Measurements from ENCODE around the gene OSTN. TPM values are rescaled to one million over a fixed set of nuclear protein-coding genes. Genes with fewer than 3 reads are reported as not detected.

The OSTN gene
- total RNA-seq, 1 donor from 2014 or later, result 0.14 TPM

DNA sequence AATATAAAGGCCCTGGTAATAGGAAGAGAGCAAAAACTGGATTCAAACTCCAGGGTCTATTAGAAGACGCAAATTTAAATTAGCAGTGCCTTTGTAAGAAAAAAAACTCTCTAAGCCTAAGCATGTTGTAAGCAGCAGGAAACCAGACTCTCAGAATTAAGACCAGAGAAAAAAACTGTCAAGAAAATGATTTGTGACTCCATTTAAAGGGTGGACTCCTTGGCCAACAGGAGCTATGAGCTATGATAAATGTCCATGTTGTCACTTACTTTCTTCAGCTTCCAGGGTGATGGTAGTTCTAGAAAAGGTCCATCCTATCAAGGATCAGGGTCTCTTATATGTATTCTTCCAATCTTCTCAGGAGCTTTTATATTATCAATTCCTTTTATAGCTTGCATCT is 95.2 kb downstream of the OSTN start:
- TF ChIP-seq, protein P1, sequence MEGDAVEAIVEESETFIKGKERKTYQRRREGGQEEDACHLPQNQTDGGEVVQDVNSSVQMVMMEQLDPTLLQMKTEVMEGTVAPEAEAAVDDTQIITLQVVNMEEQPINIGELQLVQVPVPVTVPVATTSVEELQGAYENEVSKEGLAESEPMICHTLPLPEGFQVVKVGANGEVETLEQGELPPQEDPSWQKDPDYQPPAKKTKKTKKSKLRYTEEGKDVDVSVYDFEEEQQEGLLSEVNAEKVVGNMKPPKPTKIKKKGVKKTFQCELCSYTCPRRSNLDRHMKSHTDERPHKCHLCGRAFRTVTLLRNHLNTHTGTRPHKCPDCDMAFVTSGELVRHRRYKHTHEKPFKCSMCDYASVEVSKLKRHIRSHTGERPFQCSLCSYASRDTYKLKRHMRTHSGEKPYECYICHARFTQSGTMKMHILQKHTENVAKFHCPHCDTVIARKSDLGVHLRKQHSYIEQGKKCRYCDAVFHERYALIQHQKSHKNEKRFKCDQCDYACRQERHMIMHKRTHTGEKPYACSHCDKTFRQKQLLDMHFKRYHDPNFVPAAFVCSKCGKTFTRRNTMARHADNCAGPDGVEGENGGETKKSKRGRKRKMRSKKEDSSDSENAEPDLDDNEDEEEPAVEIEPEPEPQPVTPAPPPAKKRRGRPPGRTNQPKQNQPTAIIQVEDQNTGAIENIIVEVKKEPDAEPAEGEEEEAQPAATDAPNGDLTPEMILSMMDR (IDR thresholded peaks at IDR 0.05; ENCODE audit: unreplicated experiment), result no peak
- H3K4me3 Mint-ChIP-seq (ENCODE audit: low read depth), result no peak overlapping the region
- no peak overlapping the region for H3K27ac Mint-ChIP-seq
- H3K36me3 Mint-ChIP-seq (ENCODE audit: insufficient read depth), result no peaks in the 10 kb centered on the region
- H3K9me3 Mint-ChIP-seq (ENCODE audit: low read depth), result no peaks in the 10 kb centered on the region
- H3K4me1 Mint-ChIP-seq (ENCODE audit: low read depth), result peaks cover 2% of the 10 kb centered on the region
- no peaks in the 10 kb centered on the region for H3K27me3 Mint-ChIP-seq
- DNase-seq (ENCODE audit: low spot score, unreplicated experiment), result no peak

DNA sequence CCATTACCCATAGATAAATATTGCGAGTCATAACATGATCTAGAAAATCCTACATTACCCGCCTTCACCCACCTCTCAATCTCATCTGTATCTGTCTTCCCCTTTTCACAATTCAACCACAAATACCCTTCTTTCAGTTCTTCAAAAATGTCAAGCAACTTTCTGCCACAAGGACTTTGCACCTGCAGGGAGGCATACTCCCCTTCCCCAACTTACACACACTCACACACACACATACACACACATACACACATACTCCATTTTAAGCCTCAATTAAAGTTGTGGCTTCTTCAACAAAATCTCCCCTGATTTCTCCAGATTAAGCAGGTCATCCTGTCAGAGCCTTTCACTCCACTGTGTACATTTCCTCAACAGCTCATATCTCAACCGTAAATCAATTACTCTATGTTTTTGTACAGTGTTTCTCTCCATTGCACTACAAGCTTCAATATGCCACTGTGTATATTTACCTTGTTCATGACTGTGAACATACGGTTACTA is 97.0 kb downstream of the OSTN start:
- TF ChIP-seq, protein P1 (IDR thresholded peaks at IDR 0.05; ENCODE audit: unreplicated experiment), result no peak

DNA sequence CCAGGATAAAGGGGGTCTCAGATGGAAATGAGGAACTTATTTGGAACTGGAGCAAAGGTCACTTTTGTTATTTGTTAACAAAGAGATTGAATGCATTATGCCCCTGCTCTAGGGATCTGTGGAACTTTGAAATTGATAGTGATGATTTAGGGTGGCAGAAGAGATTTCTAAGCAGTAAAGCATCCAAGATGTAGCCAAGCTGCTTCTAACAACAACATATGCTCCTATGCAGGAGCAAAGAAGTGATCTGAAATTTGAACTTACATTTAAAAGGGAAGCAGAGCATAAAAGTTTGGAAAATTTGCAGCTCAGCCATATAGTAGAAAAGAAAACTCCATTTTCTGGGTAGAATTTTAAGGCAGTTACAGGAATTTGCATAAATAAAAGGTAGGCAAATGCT is 99.8 kb downstream of the OSTN start:
- no peaks in the 10 kb centered on the region for H3K27me3 Mint-ChIP-seq
- TF ChIP-seq, protein P1 (IDR thresholded peaks at IDR 0.05; ENCODE audit: unreplicated experiment), result no peak
- H3K4me1 Mint-ChIP-seq (ENCODE audit: low read depth), result peaks cover 12% of the 10 kb centered on the region
- no peaks in the 10 kb centered on the region for H3K36me3 Mint-ChIP-seq (ENCODE audit: insufficient read depth)
- no peaks in the 10 kb centered on the region for H3K9me3 Mint-ChIP-seq (ENCODE audit: low read depth)
- H3K4me3 Mint-ChIP-seq (ENCODE audit: low read depth), result no peak overlapping the region
- H3K27ac Mint-ChIP-seq, result no peak overlapping the region
- no peak for DNase-seq (ENCODE audit: low spot score, unreplicated experiment)

More for the DNA sequence above, 97.0 kb downstream of the OSTN start:
- Mint-ChIP-seq H3K4me3 (ENCODE audit: low read depth) (no peak overlapping the region), H3K36me3 (ENCODE audit: insufficient read depth) (no peaks in the 10 kb centered on the region), H3K9me3 (ENCODE audit: low read depth) (no peaks in the 10 kb centered on the region), H3K4me1 (ENCODE audit: low read depth) (peaks cover 2% of the 10 kb centered on the region), H3K27me3 (no peaks in the 10 kb centered on the region), H3K27ac (no peak overlapping the region)
- DNase-seq (ENCODE audit: low spot score, unreplicated experiment), result no peak

DNA sequence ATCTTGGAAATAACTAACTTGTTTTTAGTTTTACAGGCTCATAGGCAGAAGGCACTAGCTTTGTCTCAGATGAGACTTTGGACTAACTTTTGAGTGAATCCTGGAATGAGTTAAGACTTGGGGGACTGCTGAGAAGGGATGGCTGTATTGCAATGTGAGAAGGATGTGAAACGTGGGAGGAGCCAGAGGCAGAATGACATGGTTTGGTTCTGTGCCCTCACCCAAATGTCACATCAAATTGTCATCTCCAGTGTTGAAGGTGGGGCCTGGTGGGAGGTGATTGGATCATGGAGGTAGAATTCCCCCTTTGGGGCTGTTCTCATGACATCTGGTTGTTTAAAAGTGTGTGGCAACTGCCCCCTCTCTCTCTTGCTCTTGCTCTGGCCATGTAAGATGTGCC is 101.4 kb downstream of the OSTN start:
- Mint-ChIP-seq H3K9me3 (ENCODE audit: low read depth) (no peaks in the 10 kb centered on the region), H3K4me3 (ENCODE audit: low read depth) (no peak overlapping the region), H3K36me3 (ENCODE audit: insufficient read depth) (no peaks in the 10 kb centered on the region), H3K27me3 (no peaks in the 10 kb centered on the region), H3K4me1 (ENCODE audit: low read depth) (peaks cover 12% of the 10 kb centered on the region), H3K27ac (no peak overlapping the region)
- TF ChIP-seq, protein P1 (IDR thresholded peaks at IDR 0.05; ENCODE audit: unreplicated experiment), result no peak
- no peak for DNase-seq (ENCODE audit: low spot score, unreplicated experiment)

DNA sequence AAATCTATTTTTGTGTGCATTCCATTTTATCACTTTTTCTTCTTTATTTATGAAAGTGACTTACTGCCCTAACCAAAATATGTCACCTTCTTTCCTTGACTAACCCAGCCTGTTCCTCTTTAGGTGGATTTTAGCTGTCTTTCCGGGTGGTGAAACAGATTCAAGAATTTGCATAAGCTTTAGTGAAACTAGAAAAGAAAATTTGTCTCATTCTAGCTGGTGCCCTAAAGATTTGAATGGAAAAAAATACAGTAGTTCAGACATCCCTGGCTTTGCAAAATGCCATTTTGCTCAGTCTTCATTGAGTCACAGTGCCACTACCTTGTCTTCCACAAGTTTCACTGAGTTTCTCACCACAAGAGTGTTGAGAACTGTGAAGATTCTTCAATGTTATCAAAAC is 102.0 kb downstream of the OSTN start:
- no peak overlapping the region for H3K4me3 Mint-ChIP-seq (ENCODE audit: low read depth)
- no peaks in the 10 kb centered on the region for H3K27me3 Mint-ChIP-seq
- no peaks in the 10 kb centered on the region for H3K9me3 Mint-ChIP-seq (ENCODE audit: low read depth)
- no peak overlapping the region for H3K27ac Mint-ChIP-seq
- no peaks in the 10 kb centered on the region for H3K36me3 Mint-ChIP-seq (ENCODE audit: insufficient read depth)
- no peak for DNase-seq (ENCODE audit: low spot score, unreplicated experiment)
- TF ChIP-seq, protein P1 (IDR thresholded peaks at IDR 0.05; ENCODE audit: unreplicated experiment), result no peak
- peaks cover 12% of the 10 kb centered on the region for H3K4me1 Mint-ChIP-seq (ENCODE audit: low read depth)
